ENCODE results near the gene RXRA. TPM values are rescaled to one million over a fixed set of nuclear protein-coding genes. Genes with fewer than 3 reads are reported as not detected.

Gene RXRA
- total RNA-seq, 1 donor from 2014 or later = 66.9 TPM

DNA sequence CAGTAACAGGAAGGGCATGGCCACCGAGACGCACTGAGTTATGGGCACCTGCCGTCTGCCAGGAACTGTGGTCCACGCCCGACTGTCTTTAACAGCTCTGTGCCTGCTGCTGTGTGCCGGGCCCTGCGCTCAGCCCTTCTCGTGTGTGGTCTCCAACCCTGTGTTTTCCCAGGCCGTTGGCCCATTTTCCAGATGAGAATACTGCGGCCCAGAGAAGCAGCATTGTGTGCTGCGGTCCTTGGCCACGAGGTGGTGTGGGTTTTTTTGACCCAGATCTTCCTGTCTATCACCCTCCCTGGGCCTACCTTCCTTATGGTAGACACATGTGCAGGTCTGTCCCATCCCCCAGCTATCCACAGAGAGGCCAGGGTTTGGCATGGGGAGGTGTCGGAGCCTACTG, 47.0 kb downstream of the RXRA start:
- Mint-ChIP-seq H3K27ac (no peak overlapping the region), H3K27me3 (no peaks in the 10 kb centered on the region), H3K4me1 (ENCODE audit: unreplicated experiment) (peaks cover 33% of the 10 kb centered on the region), H3K9me3 (no peaks in the 10 kb centered on the region), H3K36me3 (no peaks in the 10 kb centered on the region), H3K4me3 (no peak overlapping the region)
- DNase-seq (ENCODE audit: extremely low spot score, unreplicated experiment) = no peak
- TF ChIP-seq CTCF (conservative IDR thresholded peaks at IDR 0.05) = peak; percentile 34

DNA sequence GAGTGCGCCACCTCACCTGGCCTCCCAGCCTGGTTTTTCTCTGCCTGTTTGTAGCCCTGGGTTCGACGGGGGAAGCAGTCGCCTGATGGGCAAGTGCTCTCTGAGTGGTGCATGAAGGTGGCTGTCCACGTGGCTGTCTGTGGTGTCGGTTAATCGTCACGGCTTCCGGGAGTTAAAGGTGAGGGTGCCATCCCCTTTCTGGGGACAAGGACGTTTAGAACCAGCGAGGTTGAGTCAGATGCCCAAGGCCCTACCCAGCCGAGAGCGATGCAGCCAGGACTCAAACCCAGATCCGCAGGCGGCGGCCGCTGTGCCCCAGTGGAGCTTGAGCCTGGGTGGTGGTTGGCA, 47.7 kb downstream of the RXRA start:
- no peak overlapping the region for H3K27ac Mint-ChIP-seq
- no peak for TF ChIP-seq CTCF (conservative IDR thresholded peaks at IDR 0.05)
- H3K36me3 Mint-ChIP-seq = no peaks in the 10 kb centered on the region
- no peaks in the 10 kb centered on the region for H3K27me3 Mint-ChIP-seq
- H3K4me3 Mint-ChIP-seq = no peak overlapping the region
- DNase-seq (ENCODE audit: extremely low spot score, unreplicated experiment) = no peak
- peaks cover 28% of the 10 kb centered on the region for H3K4me1 Mint-ChIP-seq (ENCODE audit: unreplicated experiment)
- H3K9me3 Mint-ChIP-seq = no peaks in the 10 kb centered on the region

- Mint-ChIP-seq H3K27ac (peak overlapping the region; percentile 87), H3K9me3 (no peaks in the 10 kb centered on the region), H3K4me1 (ENCODE audit: unreplicated experiment) (peaks cover 28% of the 10 kb centered on the region), H3K4me3 (peak overlapping the region; percentile 75), H3K36me3 (no peaks in the 10 kb centered on the region), H3K27me3 (no peaks in the 10 kb centered on the region)
- no peak for TF ChIP-seq CTCF (conservative IDR thresholded peaks at IDR 0.05)
- no peak for DNase-seq (ENCODE audit: extremely low spot score, unreplicated experiment)
Observed at GRCh38 chr9:134374301-134375010, 48.2 kb downstream of the RXRA start.

DNA sequence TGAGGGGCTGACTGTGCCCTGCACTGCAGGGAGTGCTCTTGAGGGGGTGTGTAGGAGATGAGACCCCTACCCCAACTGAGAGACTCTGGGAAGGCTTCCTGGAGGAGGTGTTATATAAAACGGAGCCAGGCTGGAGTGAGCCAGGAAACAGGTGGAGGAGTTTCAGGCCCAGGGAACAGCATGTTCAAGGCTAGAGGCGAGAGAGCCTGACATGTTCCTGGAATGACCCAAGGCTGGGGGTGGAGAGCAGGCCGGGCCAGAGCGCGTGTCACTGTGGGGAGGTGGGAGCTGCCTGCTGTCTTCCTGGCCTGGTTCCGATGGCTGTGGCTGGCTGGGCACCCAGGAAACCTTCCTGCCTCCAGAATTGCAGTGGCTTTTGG, 48.7 kb downstream of the RXRA start:
- H3K4me3 Mint-ChIP-seq = peak overlapping the region; percentile 75
- TF ChIP-seq CTCF (conservative IDR thresholded peaks at IDR 0.05) = no peak
- no peaks in the 10 kb centered on the region for H3K9me3 Mint-ChIP-seq
- H3K27me3 Mint-ChIP-seq = no peaks in the 10 kb centered on the region
- H3K36me3 Mint-ChIP-seq = no peaks in the 10 kb centered on the region
- H3K4me1 Mint-ChIP-seq (ENCODE audit: unreplicated experiment) = peaks cover 28% of the 10 kb centered on the region
- H3K27ac Mint-ChIP-seq = peak overlapping the region; percentile 87
- DNase-seq (ENCODE audit: extremely low spot score, unreplicated experiment) = no peak

DNA sequence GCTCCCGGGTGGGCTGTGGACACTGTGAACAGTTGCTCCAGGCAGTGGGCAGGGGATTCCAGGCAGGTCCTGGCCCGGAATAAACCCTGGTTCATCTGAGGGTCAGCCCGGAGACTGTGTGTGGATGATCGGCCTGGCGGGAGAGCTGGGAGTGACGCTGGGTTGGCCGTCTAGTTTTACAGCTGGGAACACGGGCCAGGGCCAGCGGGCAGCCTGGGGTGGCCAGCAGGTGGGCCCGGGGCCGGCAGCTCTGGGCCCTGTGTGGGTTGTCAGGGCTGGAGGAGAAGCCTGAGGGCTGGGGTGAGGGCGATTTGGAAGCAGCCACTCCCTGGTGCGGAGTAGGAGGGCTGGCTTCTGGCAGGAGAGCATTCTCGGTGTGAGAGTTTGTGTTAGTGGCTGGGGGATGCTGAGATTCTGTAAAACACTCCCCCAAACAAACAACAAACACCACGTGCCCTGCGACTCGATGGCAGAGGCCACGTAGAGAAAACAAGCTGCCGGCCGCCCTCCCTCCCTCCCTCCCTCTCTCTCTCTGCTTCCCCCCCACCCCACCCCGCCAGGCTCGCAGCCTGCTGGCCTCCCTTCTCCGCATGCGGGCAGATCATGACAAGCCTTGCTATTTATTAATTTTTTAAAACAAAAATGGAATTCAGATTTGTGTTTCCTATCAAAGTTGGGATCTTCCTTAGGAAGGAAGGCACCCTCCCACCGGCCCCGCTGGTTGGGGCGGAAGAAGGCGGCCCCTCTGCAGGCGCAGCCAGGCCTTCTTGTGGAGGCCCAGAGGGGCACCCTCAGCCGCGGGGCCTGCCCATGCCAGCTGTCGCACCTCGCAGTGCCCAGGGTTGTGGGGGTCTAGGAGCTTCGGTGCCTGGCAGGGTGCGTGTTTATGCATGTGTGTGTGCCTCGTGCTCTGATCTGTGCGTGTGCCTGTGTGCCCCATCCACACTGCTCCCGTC, 49.5 kb downstream of the RXRA start:
- no peaks in the 10 kb centered on the region for H3K9me3 Mint-ChIP-seq
- DNase-seq (ENCODE audit: extremely low spot score, unreplicated experiment) = no peak
- no peaks in the 10 kb centered on the region for H3K36me3 Mint-ChIP-seq
- no peaks in the 10 kb centered on the region for H3K27me3 Mint-ChIP-seq
- H3K4me3 Mint-ChIP-seq = peak overlapping the region; percentile 76
- H3K27ac Mint-ChIP-seq = peak overlapping the region; percentile 87
- no peak for TF ChIP-seq CTCF (conservative IDR thresholded peaks at IDR 0.05)
- H3K4me1 Mint-ChIP-seq (ENCODE audit: unreplicated experiment) = peaks cover 24% of the 10 kb centered on the region

Data from type B pancreatic cell (in vitro differentiated cells).